ENCODE measurements around the gene RASA3. TPM values are rescaled to one million over a fixed set of nuclear protein-coding genes. Genes with fewer than 3 reads are reported as not detected.

Gene RASA3
- total and polyA plus RNA-seq, 2 of the 8 experiments (the other 6 are each of a cell fraction or from before 2014, with no cell fraction given) = 7.5 to 21.9 TPM

GRCh38 chr13:114079601-114080536 lies 52.6 kb downstream of the RASA3 start:
- FAIRE-seq = no peak
- CTCF ChIA-PET (ENCODE audit: partially characterized antibody) = no interaction called here
- H3K9ac ChIP-seq (replicated peaks in 1 of 4; ENCODE audit: extremely low read depth in 1 of 4, low read depth in 3 of 4, low read length in 3 of 4) = no peak overlapping the region
- TF ChIP-seq CTCF (IDR thresholded peaks at IDR 0.05; ENCODE audit: control extremely low read depth in 1 of 3, insufficient read depth in 1 of 3, low read depth in 1 of 3, low read length in 3 of 3) = no peak
- no peak for TF ChIP-seq SIN3A (conservative IDR thresholded peaks at IDR 0.05 in 1 of 2, IDR thresholded peaks at IDR 0.05 in 1 of 2; ENCODE audit: low read depth in 1 of 2, low read length in 2 of 2)
- no peak for TF ChIP-seq NRF1 (IDR thresholded peaks at IDR 0.05; ENCODE audit: low read depth, low read length)
- no peak for TF ChIP-seq TBP (IDR thresholded peaks at IDR 0.05; ENCODE audit: low read depth, low read length)
- no peak for TF ChIP-seq RXRA (IDR thresholded peaks at IDR 0.05; ENCODE audit: insufficient read depth, low read depth, low read length)
- no peak for TF ChIP-seq JUND (IDR thresholded peaks at IDR 0.05; ENCODE audit: low read length)
- TF ChIP-seq TCF12 (IDR thresholded peaks at IDR 0.05; ENCODE audit: low read depth, low read length) = no peak
- no peak for TF ChIP-seq GTF2F1 (IDR thresholded peaks at IDR 0.05; ENCODE audit: borderline replicate concordance, low read depth, low read length)
- no peak for TF ChIP-seq BACH1 (IDR thresholded peaks at IDR 0.05; ENCODE audit: low read length)
- TF ChIP-seq CREB1 (IDR thresholded peaks at IDR 0.05) = no peak

More at GRCh38 chr13:114079601-114080536, 52.6 kb downstream of the RASA3 start:
- peaks cover 0 to 5% (median 1%) of the 10 kb centered on the region in 4 experiments; a peak in 3 of 7 replicates for H3K4me1 ChIP-seq (replicated peaks in 1 of 4; ENCODE audit: control insufficient read depth in 3 of 4, insufficient read depth in 4 of 4, low read length in 3 of 4)
- no peak overlapping the region for H2BK5ac ChIP-seq (ENCODE audit: low read depth, low read length)
- H3K27me3 ChIP-seq (replicated peaks in 1 of 4; ENCODE audit: control insufficient read depth in 3 of 4, extremely low read depth in 1 of 4, insufficient read depth in 3 of 4, low read length in 3 of 4) = no peaks in the 10 kb centered on the region; a peak in 1 of 7 replicates
- no peaks in the 10 kb centered on the region for H3K23me2 ChIP-seq (ENCODE audit: low read depth, low read length)
- no peak overlapping the region for H2BK12ac ChIP-seq (ENCODE audit: low read depth, low read length)
- no peak overlapping the region for H2AFZ ChIP-seq (ENCODE audit: low read length)
- H3K4me3 ChIP-seq (ENCODE audit: extremely low read depth in 1 of 4, insufficient read depth in 2 of 4, low read depth in 3 of 4, low read length in 4 of 4) = no peak overlapping the region
- peak overlapping the region; percentile 69 for H3K4ac ChIP-seq (replicated peaks; ENCODE audit: insufficient read length, low read depth, low read length)
- H3K18ac ChIP-seq (ENCODE audit: extremely low read depth, low read length) = no peak overlapping the region
- no peak overlapping the region for H3K23ac ChIP-seq (ENCODE audit: insufficient read length)
- H3K4me2 ChIP-seq (ENCODE audit: insufficient read depth in 1 of 2, low read depth in 2 of 2, low read length in 2 of 2) = no peak overlapping the region
- no peak overlapping the region for H2BK15ac ChIP-seq (ENCODE audit: low read length)
- no peak overlapping the region for H3K14ac ChIP-seq (ENCODE audit: insufficient read length)
- peaks cover 0 to 13% of the 10 kb centered on the region in 2 experiments; a peak in 2 of 4 replicates for H3K79me2 ChIP-seq (ENCODE audit: control insufficient read depth in 1 of 2, insufficient read depth in 2 of 2, low read length in 2 of 2)
- 87% methylated on average over 33 of the region's 37 CpGs; no CpG with 5 or more reads in 1 of the 2 experiments for WGBS, 2 experiments (ENCODE audit: extremely low coverage in 1 of 2, insufficient coverage in 1 of 2, insufficient read length in 1 of 2, insufficient replicate concordance in 2 of 2, low coverage in 1 of 2, low lambda C conversion rate in 2 of 2, missing lambda C conversion rate in 1 of 2)
- DNase-seq (ENCODE audit: low read depth in 1 of 2, low spot score in 2 of 2) = no peak
- H4K5ac ChIP-seq (ENCODE audit: insufficient read length, low read depth, low read length) = no peak overlapping the region
- no peak overlapping the region; the same call in 1 of the 2 replicates for H4K8ac ChIP-seq (ENCODE audit: extremely low read depth, insufficient read depth, low read length)
- H2AK5ac ChIP-seq (ENCODE audit: low read depth, low read length) = no peak overlapping the region
- H4K20me1 ChIP-seq (replicated peaks in 1 of 2; ENCODE audit: control insufficient read depth in 1 of 2, insufficient read depth in 2 of 2, low read length in 2 of 2) = peaks cover 0 to 20% of the 10 kb centered on the region in 2 experiments
- H3K79me1 ChIP-seq (ENCODE audit: low read depth, low read length) = peaks cover 11% of the 10 kb centered on the region
- H4K91ac ChIP-seq (replicated peaks; ENCODE audit: insufficient read length, low read length) = no peak overlapping the region
- H3K56ac ChIP-seq (replicated peaks; ENCODE audit: insufficient read length, low read depth, low read length) = no peak overlapping the region
- no peaks in the 10 kb centered on the region for H3K9me3 ChIP-seq (ENCODE audit: insufficient read depth in 2 of 2, low read depth in 1 of 2, low read length in 1 of 2)
- POLR2A ChIA-PET (ENCODE audit: partially characterized antibody) = no interaction called here
- no peaks in the 10 kb centered on the region for H3K36me3 ChIP-seq (ENCODE audit: control insufficient read depth in 2 of 4, insufficient read depth in 4 of 4, low read length in 3 of 4)
- no peak overlapping the region for H2BK120ac ChIP-seq (replicated peaks; ENCODE audit: low read depth, low read length)
- no peak overlapping the region for H3K27ac ChIP-seq (ENCODE audit: low read depth, low read length)
- no peak overlapping the region for H2BK20ac ChIP-seq (ENCODE audit: low read length)
